Endometrial microvascular endothelial cells (primary cell): ENCODE results near the gene INPP4A. TPM values are rescaled to one million over a fixed set of nuclear protein-coding genes. Genes with fewer than 3 reads are reported as not detected.

Experiments
- in situ Hi-C: cut with HindIII; loops from 2 replicates; pipeline ENCODE4 v1.10.0; 2017; ENCODE audit warnings: low sequenced_read_pairs, low pct_unique_long_range_greater_than_20kb; ENCODE audit errors: inconsistent ontology term
- total RNA-seq: library from RNA; depleted of rRNA; stranded (reverse); fragments of >200 nt; gene quantifications from one replicate; pipeline ENCODE4 v1.2.3, GENCODE V29; 2015; ENCODE audit errors: inconsistent ontology term

Gene INPP4A
- total RNA-seq = 25.3 TPM

GRCh38 chr2:98444436-98445176 lies at the start of gene INPP4A:
TSS of gene INPP4A (plus strand) at chr2:98444858. CDS start at chr2:98520049, 75,191 bp downstream.
- in situ Hi-C loops = no loop called here

DNA sequence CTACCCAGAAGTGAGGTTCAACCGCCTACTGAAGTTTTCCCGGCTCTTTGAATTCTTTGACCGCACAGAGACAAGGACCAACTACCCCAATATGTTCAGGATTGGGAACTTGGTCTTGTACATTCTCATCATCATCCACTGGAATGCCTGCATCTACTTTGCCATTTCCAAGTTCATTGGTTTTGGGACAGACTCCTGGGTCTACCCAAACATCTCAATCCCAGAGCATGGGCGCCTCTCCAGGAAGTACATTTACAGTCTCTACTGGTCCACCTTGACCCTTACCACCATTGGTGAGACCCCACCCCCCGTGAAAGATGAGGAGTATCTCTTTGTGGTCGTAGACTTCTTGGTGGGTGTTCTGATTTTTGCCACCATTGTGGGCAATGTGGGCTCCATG lies 48.7 kb upstream of the INPP4A start:
- in situ Hi-C loops = no loop called here

DNA sequence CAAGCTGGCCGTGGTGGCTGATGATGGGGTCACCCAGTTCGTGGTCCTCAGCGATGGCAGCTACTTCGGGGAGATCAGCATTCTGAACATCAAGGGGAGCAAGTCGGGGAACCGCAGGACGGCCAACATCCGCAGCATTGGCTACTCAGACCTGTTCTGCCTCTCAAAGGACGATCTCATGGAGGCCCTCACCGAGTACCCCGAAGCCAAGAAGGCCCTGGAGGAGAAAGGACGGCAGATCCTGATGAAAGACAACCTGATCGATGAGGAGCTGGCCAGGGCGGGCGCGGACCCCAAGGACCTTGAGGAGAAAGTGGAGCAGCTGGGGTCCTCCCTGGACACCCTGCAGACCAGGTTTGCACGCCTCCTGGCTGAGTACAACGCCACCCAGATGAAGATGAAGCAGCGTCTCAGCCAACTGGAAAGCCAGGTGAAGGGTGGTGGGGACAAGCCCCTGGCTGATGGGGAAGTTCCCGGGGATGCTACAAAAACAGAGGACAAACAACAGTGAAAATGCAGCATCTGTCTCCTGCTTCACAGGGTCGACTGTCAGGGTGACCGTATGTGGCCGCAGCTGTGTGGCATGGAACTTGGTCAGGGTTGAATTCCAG lies 47.8 kb upstream of the INPP4A start:
- in situ Hi-C loops = no loop called here

- in situ Hi-C loops = no loop called here
Measured at GRCh38 chr2:98399140-98399539, 45.5 kb upstream of the INPP4A start.

DNA sequence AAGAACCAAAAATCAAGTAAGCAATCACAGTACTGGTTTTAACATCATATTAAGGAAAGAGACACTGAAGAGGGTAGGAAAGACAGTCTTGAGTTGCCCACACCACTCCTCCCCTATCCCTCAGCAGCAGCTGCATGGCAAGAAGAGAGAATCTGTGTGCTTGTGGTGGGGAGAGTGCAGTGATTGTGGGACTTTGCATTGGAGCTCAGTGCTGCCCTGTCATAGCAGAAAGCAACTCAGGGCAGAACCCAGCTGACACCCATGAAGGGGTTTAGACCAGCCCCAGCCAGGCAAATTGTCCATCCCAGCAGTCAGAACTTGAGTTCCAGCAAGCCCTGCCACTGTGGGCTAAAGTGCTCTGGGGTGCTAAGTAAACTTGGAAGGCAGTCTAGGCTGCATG lies 40.8 kb upstream of the INPP4A start:
- in situ Hi-C loops = loop anchor here (25.0 kb wide), 1 partner anchor 508 kb away; no protein-coding TSS in a partner anchor

DNA sequence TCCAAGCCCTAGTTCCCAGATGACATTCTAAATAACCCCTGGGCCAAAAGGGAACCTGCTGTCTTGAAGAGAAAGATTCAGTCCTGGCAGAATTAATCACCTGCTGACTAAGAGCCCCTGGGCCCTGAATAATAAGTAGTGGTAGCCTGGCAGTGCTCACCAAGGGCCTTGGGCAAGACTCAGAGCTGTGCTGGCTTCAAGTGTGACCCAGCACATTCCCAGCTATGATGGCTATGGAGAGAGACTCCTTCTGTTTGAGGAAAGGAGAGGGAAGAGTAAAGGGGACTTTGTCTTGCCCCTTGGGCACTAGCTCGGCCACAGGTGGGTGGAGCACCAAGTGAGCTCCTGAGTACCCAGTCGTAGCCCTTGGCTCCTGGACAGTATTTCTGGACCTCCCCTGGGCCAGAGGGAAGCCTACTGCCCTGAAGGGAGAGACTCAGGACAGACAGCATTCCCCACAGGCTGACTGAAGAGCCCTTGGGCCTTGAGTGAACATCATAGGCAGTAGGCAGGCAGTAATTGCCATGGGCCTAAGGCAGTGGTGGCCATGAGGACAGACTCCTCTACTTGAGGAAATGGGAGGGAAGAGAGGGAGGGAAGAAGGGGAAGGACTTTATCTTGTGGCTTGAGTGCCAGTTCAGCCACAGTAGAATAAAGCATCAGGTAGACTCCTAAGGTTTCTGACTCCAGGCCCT lies 40.0 kb upstream of the INPP4A start:
- in situ Hi-C loops = loop anchor here (25.0 kb wide), 1 partner anchor 508 kb away; no protein-coding TSS in a partner anchor

GRCh38 chr2:98405301-98405700 lies 39.4 kb upstream of the INPP4A start:
- in situ Hi-C loops = loop anchor here (25.0 kb wide), 1 partner anchor 507 kb away; no protein-coding TSS in a partner anchor

DNA sequence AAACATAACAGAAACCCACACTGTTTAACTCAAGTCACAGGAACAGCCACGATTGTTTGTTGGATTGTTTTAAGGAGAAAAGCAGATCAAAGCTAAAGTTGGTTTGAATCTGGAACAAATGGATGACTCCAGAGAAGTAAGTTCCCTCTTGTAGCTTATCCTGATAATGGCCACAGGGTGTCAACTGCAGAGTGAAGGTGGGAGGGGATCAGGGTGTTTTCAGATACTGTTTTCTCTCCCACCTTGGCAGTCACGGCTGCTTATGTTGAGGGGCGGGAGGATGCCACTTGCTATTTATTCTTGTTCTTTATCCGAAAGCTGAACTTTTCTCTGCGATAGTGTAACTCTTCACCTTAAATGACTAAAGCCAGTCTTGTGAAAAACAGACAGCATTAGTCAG lies 36.5 kb upstream of the INPP4A start:
- in situ Hi-C loops = loop anchor here (25.0 kb wide), 1 partner anchor 504 kb away; no protein-coding TSS in a partner anchor

GRCh38 chr2:98412751-98413458 lies 31.8 kb upstream of the INPP4A start:
- in situ Hi-C loops = loop anchor here (25.0 kb wide), 1 partner anchor 499 kb away; no protein-coding TSS in a partner anchor

- in situ Hi-C loops = loop anchor here (25.0 kb wide), 1 partner anchor 498 kb away; no protein-coding TSS in a partner anchor
Measured at GRCh38 chr2:98414246-98414645, 30.4 kb upstream of the INPP4A start.

- in situ Hi-C loops = loop anchor here (25.0 kb wide), 1 partner anchor 497 kb away; no protein-coding TSS in a partner anchor
Measured at GRCh38 chr2:98415719-98416248, 28.9 kb upstream of the INPP4A start.

DNA sequence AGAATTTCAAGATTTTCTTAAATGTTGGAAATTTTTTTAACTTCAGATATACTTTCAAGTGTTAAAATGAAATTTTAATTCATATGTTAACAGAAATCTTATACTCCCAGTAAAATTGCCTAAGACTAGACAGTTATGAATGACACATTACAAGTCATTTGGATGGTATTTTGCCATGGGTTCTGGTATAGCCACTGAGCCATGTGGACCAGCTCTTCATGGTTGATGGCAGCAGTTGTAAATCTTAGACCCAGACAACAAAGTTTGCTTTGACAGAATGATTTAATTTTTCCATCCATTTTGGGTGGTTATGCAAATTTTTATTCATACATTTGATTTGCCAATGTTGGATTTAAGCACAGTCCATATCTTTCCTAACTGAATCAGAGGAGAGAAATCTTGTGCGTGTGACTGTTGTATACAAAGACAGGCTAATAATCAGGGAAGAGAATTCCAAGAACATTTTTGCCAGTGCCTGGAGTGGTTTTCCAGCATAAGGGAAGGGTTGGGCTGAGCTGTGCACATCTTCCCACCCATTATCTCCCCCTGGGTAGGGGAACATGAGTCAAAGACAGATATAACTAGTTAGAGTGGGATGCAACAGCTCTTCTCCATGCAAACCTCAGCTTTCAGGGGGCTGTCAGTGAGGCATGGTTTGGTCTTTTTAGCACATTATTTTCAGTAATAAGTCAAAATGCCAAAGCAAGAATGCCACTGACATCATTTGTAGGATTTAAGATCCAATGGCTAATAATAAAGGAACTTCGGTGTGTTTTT lies 28.1 kb upstream of the INPP4A start:
- in situ Hi-C loops = loop anchor here (25.0 kb wide), 1 partner anchor 496 kb away; no protein-coding TSS in a partner anchor

DNA sequence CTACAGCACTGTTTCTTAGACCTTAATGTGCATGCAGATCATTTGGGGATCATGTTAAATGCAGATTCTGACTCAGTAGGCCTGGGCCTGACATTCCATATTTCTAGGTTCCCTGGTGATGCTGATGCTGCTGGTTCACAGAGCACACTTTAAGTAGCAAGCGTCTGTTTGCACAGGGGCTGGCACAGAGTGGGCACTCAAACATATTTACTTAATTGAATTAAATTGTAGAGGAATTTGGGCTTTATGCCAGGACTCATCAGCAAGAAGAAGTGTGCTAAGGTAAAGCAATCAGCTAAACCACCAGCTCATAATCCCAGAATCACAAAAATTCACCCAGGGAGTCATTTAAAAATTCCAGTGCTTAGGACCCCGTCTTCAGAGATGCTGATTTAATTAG lies 25.1 kb upstream of the INPP4A start:
- in situ Hi-C loops = loop anchor here (25.0 kb wide), 1 partner anchor 493 kb away; no protein-coding TSS in a partner anchor

DNA sequence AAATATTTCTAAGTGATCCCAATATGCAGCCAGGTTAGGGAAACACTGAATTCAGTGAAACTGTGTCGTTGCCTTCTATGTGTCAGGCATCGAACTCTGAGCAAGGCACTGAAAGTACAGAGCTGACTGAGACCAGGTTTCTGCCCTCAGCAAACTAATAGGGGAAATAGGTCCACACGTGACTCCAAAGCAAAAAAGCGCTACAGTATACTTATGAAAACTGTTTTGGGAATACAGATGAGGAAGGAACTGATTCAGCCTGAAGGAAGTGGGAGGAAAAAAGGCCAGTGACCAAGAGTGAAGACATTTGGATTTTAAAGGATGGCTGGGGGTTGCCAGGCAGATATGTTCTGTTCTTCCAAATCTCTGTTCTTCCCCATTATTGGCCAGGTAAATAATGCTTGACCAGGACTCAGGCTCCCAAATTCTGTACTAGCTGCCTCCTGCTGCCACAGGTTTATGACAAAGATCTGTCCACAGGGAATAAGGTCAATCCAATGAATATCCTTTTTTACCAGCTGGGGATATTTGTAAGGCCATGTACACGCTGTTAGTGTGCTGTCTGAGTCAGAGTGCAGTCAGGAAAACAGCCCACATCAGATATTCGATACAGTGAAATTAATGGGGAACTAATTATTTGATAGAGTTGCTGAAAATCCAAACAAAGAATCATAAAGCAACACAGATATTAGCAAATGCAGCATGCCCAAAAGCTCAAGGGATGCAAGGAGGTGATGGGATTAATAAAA lies 24.5 kb upstream of the INPP4A start:
- in situ Hi-C loops = loop anchor here (25.0 kb wide), 1 partner anchor 492 kb away; no protein-coding TSS in a partner anchor

GRCh38 chr2:98422449-98422848 lies 22.2 kb upstream of the INPP4A start:
- in situ Hi-C loops = loop anchor here (25.0 kb wide), 1 partner anchor 490 kb away; no protein-coding TSS in a partner anchor

GRCh38 chr2:98426771-98427170 lies 17.9 kb upstream of the INPP4A start:
- in situ Hi-C loops = no loop called here

DNA sequence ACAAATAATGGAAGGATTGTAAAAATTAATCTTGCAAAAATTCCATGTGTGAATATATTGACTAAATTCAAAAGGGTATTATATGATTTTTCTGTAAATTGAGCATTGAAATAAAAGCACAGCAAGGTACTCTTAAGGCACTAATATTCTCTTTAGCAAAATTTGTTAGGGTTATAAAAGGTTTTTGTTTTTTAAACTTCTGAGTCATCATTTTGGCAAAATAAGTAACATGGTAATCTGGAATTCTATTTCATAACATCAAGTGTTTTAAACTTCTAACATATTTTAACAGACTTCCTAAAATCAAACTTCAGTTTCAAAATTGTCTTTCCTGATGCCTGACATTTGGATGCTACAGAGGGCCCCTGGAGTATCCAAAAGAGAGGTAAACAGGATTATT lies 12.5 kb upstream of the INPP4A start:
- in situ Hi-C loops = no loop called here
